ENCODE data around the gene DNAJC15.

Gene DNAJC15

DNA sequence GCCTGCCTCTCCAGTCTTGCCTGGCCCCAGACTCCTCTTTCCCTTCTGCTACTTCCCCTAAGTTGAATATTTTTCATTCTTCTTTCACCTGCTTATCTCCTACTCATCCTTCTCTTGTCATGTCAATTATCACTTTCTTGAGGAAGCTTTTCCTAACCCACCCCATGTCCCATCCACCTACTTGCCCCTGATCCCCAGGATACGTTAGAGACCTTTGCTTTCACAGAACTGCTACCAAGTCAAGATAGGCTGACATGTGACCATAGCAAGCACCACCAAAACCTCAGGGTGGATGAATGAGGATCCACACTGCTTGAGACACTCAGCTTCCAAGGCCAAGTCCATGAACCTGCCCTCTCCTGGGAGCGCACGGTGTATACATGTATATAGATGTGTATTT lies 131.5 kb downstream of the DNAJC15 start:
- Histone ChIP-seq H2AFZ (ENCODE audit: low read length) (no peak overlapping the region), H3K9me3 (ENCODE audit: insufficient read depth, low read depth, low read length) (no peaks in the 10 kb centered on the region), H3K36me3 (ENCODE audit: insufficient read depth, low read length) (no peaks in the 10 kb centered on the region), H3K9me2 (replicated peaks; ENCODE audit: low read depth, low read length) (no peaks in the 10 kb centered on the region), H3F3A (ENCODE audit: low read depth) (no peaks in the 10 kb centered on the region), H3K4me1 (ENCODE audit: insufficient read depth, low read length, poor library complexity, severe bottlenecking) (no peaks in the 10 kb centered on the region), H3K4me3 (ENCODE audit: low read length, poor library complexity, severe bottlenecking) (no peak overlapping the region), H3K27me3 (ENCODE audit: insufficient read depth, low read length, poor library complexity, severe bottlenecking) (no peaks in the 10 kb centered on the region), H3K4me2 (ENCODE audit: low read depth, low read length, poor library complexity, severe bottlenecking) (no peak overlapping the region), H4K20me1 (ENCODE audit: insufficient read depth, low read length, poor library complexity, severe bottlenecking) (no peaks in the 10 kb centered on the region), H3K9ac (ENCODE audit: low read depth, low read length, poor library complexity, severe bottlenecking) (no peak overlapping the region), H3K79me2 (ENCODE audit: insufficient read depth, low read length) (no peaks in the 10 kb centered on the region)
- TF ChIP-seq EZH2phosphoT487 (IDR thresholded peaks at IDR 0.05; ENCODE audit: borderline replicate concordance): no peak
- TF ChIP-seq, protein P1, sequence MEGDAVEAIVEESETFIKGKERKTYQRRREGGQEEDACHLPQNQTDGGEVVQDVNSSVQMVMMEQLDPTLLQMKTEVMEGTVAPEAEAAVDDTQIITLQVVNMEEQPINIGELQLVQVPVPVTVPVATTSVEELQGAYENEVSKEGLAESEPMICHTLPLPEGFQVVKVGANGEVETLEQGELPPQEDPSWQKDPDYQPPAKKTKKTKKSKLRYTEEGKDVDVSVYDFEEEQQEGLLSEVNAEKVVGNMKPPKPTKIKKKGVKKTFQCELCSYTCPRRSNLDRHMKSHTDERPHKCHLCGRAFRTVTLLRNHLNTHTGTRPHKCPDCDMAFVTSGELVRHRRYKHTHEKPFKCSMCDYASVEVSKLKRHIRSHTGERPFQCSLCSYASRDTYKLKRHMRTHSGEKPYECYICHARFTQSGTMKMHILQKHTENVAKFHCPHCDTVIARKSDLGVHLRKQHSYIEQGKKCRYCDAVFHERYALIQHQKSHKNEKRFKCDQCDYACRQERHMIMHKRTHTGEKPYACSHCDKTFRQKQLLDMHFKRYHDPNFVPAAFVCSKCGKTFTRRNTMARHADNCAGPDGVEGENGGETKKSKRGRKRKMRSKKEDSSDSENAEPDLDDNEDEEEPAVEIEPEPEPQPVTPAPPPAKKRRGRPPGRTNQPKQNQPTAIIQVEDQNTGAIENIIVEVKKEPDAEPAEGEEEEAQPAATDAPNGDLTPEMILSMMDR (conservative IDR thresholded peaks at IDR 0.05; ENCODE audit: low read length): no peak

DNA sequence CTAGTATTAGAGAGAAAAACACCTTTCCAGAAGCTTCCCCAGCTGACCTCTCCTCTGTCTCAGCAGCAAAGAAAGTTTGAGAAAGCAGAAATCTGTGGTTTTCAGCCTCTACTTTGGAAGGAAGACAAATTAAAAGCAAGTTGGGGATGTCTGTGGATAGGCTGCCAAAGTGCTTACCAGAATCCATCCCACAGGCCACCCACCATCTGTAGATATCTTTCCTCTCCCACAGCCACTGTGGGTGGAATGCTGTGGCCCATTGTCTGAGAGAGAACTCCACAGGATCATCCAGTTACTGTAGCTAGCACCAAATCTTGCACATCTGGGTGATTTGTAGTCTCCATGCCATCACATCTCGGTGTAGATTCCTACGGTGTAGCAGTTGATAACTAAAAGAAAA lies 133.5 kb downstream of the DNAJC15 start:
- no peaks in the 10 kb centered on the region for H4K20me1 ChIP-seq (ENCODE audit: insufficient read depth, low read length, poor library complexity, severe bottlenecking)
- no peak overlapping the region for H2AFZ ChIP-seq (ENCODE audit: low read length)
- H3K9me3 ChIP-seq (ENCODE audit: insufficient read depth, low read depth, low read length): no peaks in the 10 kb centered on the region
- H3K4me1 ChIP-seq (ENCODE audit: insufficient read depth, low read length, poor library complexity, severe bottlenecking): no peaks in the 10 kb centered on the region
- no peak overlapping the region for H3K4me2 ChIP-seq (ENCODE audit: low read depth, low read length, poor library complexity, severe bottlenecking)
- H3K9ac ChIP-seq (ENCODE audit: low read depth, low read length, poor library complexity, severe bottlenecking): no peak overlapping the region
- H3K36me3 ChIP-seq (ENCODE audit: insufficient read depth, low read length): no peaks in the 10 kb centered on the region
- TF ChIP-seq, protein P1 (conservative IDR thresholded peaks at IDR 0.05; ENCODE audit: low read length): no peak
- TF ChIP-seq EZH2phosphoT487 (IDR thresholded peaks at IDR 0.05; ENCODE audit: borderline replicate concordance): no peak
- no peaks in the 10 kb centered on the region for H3K27me3 ChIP-seq (ENCODE audit: insufficient read depth, low read length, poor library complexity, severe bottlenecking)
- H3K79me2 ChIP-seq (ENCODE audit: insufficient read depth, low read length): no peaks in the 10 kb centered on the region
- H3K9me2 ChIP-seq (replicated peaks; ENCODE audit: low read depth, low read length): no peaks in the 10 kb centered on the region
- H3K4me3 ChIP-seq (ENCODE audit: low read length, poor library complexity, severe bottlenecking): no peak overlapping the region
- no peaks in the 10 kb centered on the region for H3F3A ChIP-seq (ENCODE audit: low read depth)

DNA sequence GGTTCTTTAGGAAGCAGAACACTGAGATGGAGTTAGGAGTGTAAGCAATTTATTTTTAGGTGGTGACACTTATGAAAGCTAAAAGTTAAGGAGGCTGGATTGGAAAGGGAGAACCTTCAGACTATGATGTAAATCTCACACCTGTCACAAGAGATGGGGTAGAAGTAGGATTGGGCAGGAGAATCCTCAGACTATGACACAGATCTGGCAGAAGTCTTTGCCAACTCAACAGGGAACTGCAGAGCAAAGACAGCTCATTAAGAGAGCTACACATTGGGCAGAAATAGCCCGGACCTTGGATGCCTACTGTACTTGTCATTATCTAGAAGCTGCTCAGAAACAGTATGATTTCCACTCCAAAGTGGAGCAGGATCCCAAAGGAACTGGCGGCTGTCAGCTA lies 134.4 kb downstream of the DNAJC15 start:
- no peaks in the 10 kb centered on the region for H3K4me1 ChIP-seq (ENCODE audit: insufficient read depth, low read length, poor library complexity, severe bottlenecking)
- no peak overlapping the region for H3K9ac ChIP-seq (ENCODE audit: low read depth, low read length, poor library complexity, severe bottlenecking)
- H3F3A ChIP-seq (ENCODE audit: low read depth): no peaks in the 10 kb centered on the region
- H3K79me2 ChIP-seq (ENCODE audit: insufficient read depth, low read length): no peaks in the 10 kb centered on the region
- no peaks in the 10 kb centered on the region for H4K20me1 ChIP-seq (ENCODE audit: insufficient read depth, low read length, poor library complexity, severe bottlenecking)
- no peak overlapping the region for H2AFZ ChIP-seq (ENCODE audit: low read length)
- no peak overlapping the region for H3K4me2 ChIP-seq (ENCODE audit: low read depth, low read length, poor library complexity, severe bottlenecking)
- H3K9me3 ChIP-seq (ENCODE audit: insufficient read depth, low read depth, low read length): no peaks in the 10 kb centered on the region
- no peaks in the 10 kb centered on the region for H3K9me2 ChIP-seq (replicated peaks; ENCODE audit: low read depth, low read length)
- no peaks in the 10 kb centered on the region for H3K36me3 ChIP-seq (ENCODE audit: insufficient read depth, low read length)
- H3K27me3 ChIP-seq (ENCODE audit: insufficient read depth, low read length, poor library complexity, severe bottlenecking): no peaks in the 10 kb centered on the region
- TF ChIP-seq EZH2phosphoT487 (IDR thresholded peaks at IDR 0.05; ENCODE audit: borderline replicate concordance): no peak
- TF ChIP-seq, protein P1 (conservative IDR thresholded peaks at IDR 0.05; ENCODE audit: low read length): no peak
- no peak overlapping the region for H3K4me3 ChIP-seq (ENCODE audit: low read length, poor library complexity, severe bottlenecking)

All from Loucy (cell line).